HCT116 (cell line): Measurements from ENCODE around the gene PDE1A. TPM values are rescaled to one million over a fixed set of nuclear protein-coding genes. Genes with fewer than 3 reads are reported as not detected.

Experiments used
- ATAC-seq: fragments of 200-7000 bp; cut with Tn5 transposase; 2 replicates; pipeline ENCODE4 v1.9.1; 2020; ENCODE audit warnings: mild to moderate bottlenecking, moderate library complexity
- BruUV-seq: library from RNA; stranded (reverse); fragments of 400-500 nt; replicated peaks from 2 replicates; lab custom pipeline; 2021; lab: Mats Ljungman, UMichigan
- CTCF ChIA-PET: fragments of 300-600 bp; sonication (Branson Sonifier 250); formaldehyde crosslinking; loops from one replicate; lab custom pipeline; 2021; ENCODE audit warnings: antibody characterized with exemption; lab: Charles Lee
- POLR2A ChIA-PET: fragments of 300-600, 350-600 bp; sonication (Branson Sonifier 250); formaldehyde crosslinking; loops from one replicate; lab custom pipeline; 2021; ENCODE audit warnings: antibody characterized with exemption; lab: Charles Lee
- RAD21 ChIA-PET, 2 experiments: fragments of 300-600 bp; sonication (Branson Sonifier 250); formaldehyde crosslinking; loops; one replicate each; lab custom pipeline; 2023; ENCODE audit warnings: low total read pairs in 2 of 2; ENCODE audit not compliant: uncharacterized antibody in 2 of 2, unreplicated experiment in 2 of 2, low non-redundant PET in 1 of 2; lab: Charles Lee
- DNase-seq: peaks from one replicate; pipeline ENCODE4 v3.0.0-alpha.2; 2010; ENCODE audit warnings: low read depth, low spot score
- H2AFZ ChIP-seq: fragments of 200-600 bp; shearing (Covaris generic), sonication (generic); 2 replicates; pipeline ENCODE4 v1.6.1; 2017; ENCODE audit warnings: low read depth, mixed run types, mixed read lengths, antibody characterized with exemption, low read length; ENCODE audit not compliant: poor library complexity, severe bottlenecking
- H3K27ac ChIP-seq: 2 replicates; pipeline ENCODE4 v1.5.1; 2012; ENCODE audit warnings: low read depth, low read length
- H3K27me3 ChIP-seq: fragments of 200-600 bp; sonication (generic); 2 replicates; pipeline ENCODE4 v1.6.1; 2016; ENCODE audit warnings: mixed run types, low read length, mixed read lengths; ENCODE audit not compliant: insufficient read depth
- H3K36me3 ChIP-seq, 2 experiments: fragments of 200-500 bp in 1 of 2; fragments of 200-600 bp in 1 of 2; sonication (Bioruptor generic) in 1 of 2; sonication (generic) in 1 of 2; 2 replicates each; pipeline versions ENCODE4 v1.5.1 to v1.6.1; 2014 to 2016; ENCODE audit warnings: low read length in 2 of 2, inconsistent platforms in 1 of 2, mixed read lengths in 1 of 2, mixed run types in 1 of 2; ENCODE audit not compliant: insufficient read depth in 2 of 2, control insufficient read depth in 1 of 2
- H3K4me1 ChIP-seq, 2 experiments: fragments of 200-600 bp in 1 of 2; sonication (generic) in 1 of 2; 2 replicates each; pipeline versions ENCODE4 v1.5.1 to v1.6.1; 2012 to 2017; ENCODE audit warnings: low read length in 2 of 2, inconsistent platforms in 1 of 2, mild to moderate bottlenecking in 1 of 2, mixed read lengths in 1 of 2, mixed run types in 1 of 2, moderate library complexity in 1 of 2; ENCODE audit not compliant: insufficient read depth in 2 of 2, control insufficient read depth in 1 of 2
- H3K4me2 ChIP-seq: fragments of 200-600 bp; sonication (generic); 2 replicates; pipeline ENCODE4 v1.6.1; 2017; ENCODE audit warnings: mixed run types, low read length, mixed read lengths
- H3K4me3 ChIP-seq, 2 experiments: fragments of 200-600 bp in 1 of 2; sonication (generic) in 1 of 2; replicated peaks in 1 of 2; 2 replicates each; pipeline ENCODE4 v1.5.1; 2011 to 2016; ENCODE audit warnings: low read length in 2 of 2, control low read depth in 1 of 2, low read depth in 1 of 2, mild to moderate bottlenecking in 1 of 2, mixed read lengths in 1 of 2, mixed run types in 1 of 2
- H3K79me2 ChIP-seq: fragments of 200-600 bp; sonication (generic); 2 replicates; pipeline ENCODE4 v1.6.1; 2017; ENCODE audit warnings: mild to moderate bottlenecking, mixed run types, low read length, moderate library complexity, mixed read lengths; ENCODE audit not compliant: insufficient read depth
- H3K9ac ChIP-seq: fragments of 200-600 bp; sonication (generic); 2 replicates; pipeline ENCODE4 v1.6.1; 2016; ENCODE audit warnings: low read length, mixed read lengths
- H3K9me2 ChIP-seq: fragments of 200-600 bp; sonication (generic), shearing (Covaris generic); 2 replicates; pipeline ENCODE4 v1.6.1; 2017; ENCODE audit warnings: mixed run types, mild to moderate bottlenecking, moderate library complexity; ENCODE audit not compliant: insufficient read depth
- H3K9me3 ChIP-seq, 2 experiments: fragments of 200-500 bp in 1 of 2; fragments of 200-600 bp in 1 of 2; sonication (Bioruptor generic) in 1 of 2; sonication (generic) in 1 of 2; 2 replicates each; pipeline ENCODE4 v1.6.1; 2014 to 2017; ENCODE audit warnings: low read length in 2 of 2, mixed read lengths in 2 of 2, inconsistent platforms in 1 of 2, low read depth in 1 of 2, mild to moderate bottlenecking in 1 of 2, mixed run types in 1 of 2, moderate library complexity in 1 of 2; ENCODE audit not compliant: control insufficient read depth in 1 of 2, insufficient read depth in 1 of 2
- H4K20me1 ChIP-seq: fragments of 200-600 bp; sonication (generic), shearing (Covaris generic); 2 replicates; pipeline ENCODE4 v1.6.1; 2017; ENCODE audit warnings: mixed run types, mild to moderate bottlenecking, moderate library complexity; ENCODE audit not compliant: insufficient read depth
- ELF1 ChIP-seq: IDR thresholded peaks from 2 replicates; pipeline ENCODE4 v1.6.1; 2012; ENCODE audit warnings: low read depth, borderline replicate concordance
- EZH2 ChIP-seq: fragments of 200-600 bp; sonication (generic); IDR thresholded peaks from 2 replicates; pipeline ENCODE4 v1.6.1; 2017; ENCODE audit warnings: antibody characterized with exemption, mixed run types
- JUND ChIP-seq: IDR thresholded peaks from 2 replicates; pipeline ENCODE4 v1.6.1; 2012
- POLR2A ChIP-seq: IDR thresholded peaks from 2 replicates; pipeline ENCODE4 v1.7.0; 2011; ENCODE audit warnings: borderline replicate concordance; ENCODE audit not compliant: insufficient read depth, insufficient read length; ENCODE audit errors: extremely low read depth
- RAD21 ChIP-seq: IDR thresholded peaks from 2 replicates; pipeline ENCODE4 v1.6.1; 2012; ENCODE audit warnings: low read depth, mild to moderate bottlenecking
- SIN3A ChIP-seq: IDR thresholded peaks from 2 replicates; pipeline ENCODE4 v1.6.1; 2012; ENCODE audit warnings: low read depth
- SP1 ChIP-seq: IDR thresholded peaks from 2 replicates; pipeline ENCODE4 v1.6.1; 2012; ENCODE audit warnings: low read depth
- SRF ChIP-seq: IDR thresholded peaks from 2 replicates; pipeline ENCODE4 v1.6.1; 2012; ENCODE audit warnings: low read depth
- TCF7L2 ChIP-seq: IDR thresholded peaks from 2 replicates; pipeline ENCODE4 v1.7.0; 2011; ENCODE audit warnings: borderline replicate concordance, inconsistent platforms; ENCODE audit not compliant: insufficient read depth, insufficient read length; ENCODE audit errors: extremely low read depth
- ZFX ChIP-seq: fragments of 450-650 bp; IDR thresholded peaks from 2 replicates; pipeline ENCODE4 v1.6.1; 2017
- intact Hi-C: fragments of 100-400 bp; cut with micrococcal nuclease; formaldehyde crosslinking; loops from 2 replicates; pipeline ENCODE4 v1.10.0; 2022
- total RNA-seq: library from RNA; stranded (reverse); gene quantifications from one replicate; pipeline ENCODE4 v1.2.1, GENCODE V29; 2021; ENCODE audit not compliant: unreplicated experiment
- TF ChIP-seq, protein P1 (sequence below): IDR thresholded peaks from 2 replicates; pipeline ENCODE4 v1.6.1; 2011; ENCODE audit warnings: mild to moderate bottlenecking, low read length, moderate library complexity; ENCODE audit not compliant: insufficient replicate concordance; ENCODE audit errors: extremely low read depth
- TF ChIP-seq, protein P2 (sequence below), 3 experiments: fragments of 200-600 bp in 1 of 3; sonication (generic) in 1 of 3; IDR thresholded peaks in 2 of 3; conservative IDR thresholded peaks in 1 of 3; 2 replicates each; pipeline ENCODE4 v1.5.1; 2012 to 2017; ENCODE audit warnings: low read depth in 2 of 3, low read length in 2 of 3, antibody characterized with exemption in 1 of 3, borderline replicate concordance in 1 of 3, control low read depth in 1 of 3, mild to moderate bottlenecking in 1 of 3, mixed read lengths in 1 of 3, mixed run types in 1 of 3, moderate library complexity in 1 of 3; ENCODE audit not compliant: insufficient read depth in 1 of 3
- TF ChIP-seq, protein P3 (sequence below): IDR thresholded peaks from 2 replicates; pipeline ENCODE4 v1.6.1; 2012
- TF ChIP-seq, protein P4 (sequence below): IDR thresholded peaks from 2 replicates; pipeline ENCODE4 v1.6.1; 2012

Gene PDE1A
- total RNA-seq, 1 experiment from 2014 or later, result 0.12 TPM

DNA sequence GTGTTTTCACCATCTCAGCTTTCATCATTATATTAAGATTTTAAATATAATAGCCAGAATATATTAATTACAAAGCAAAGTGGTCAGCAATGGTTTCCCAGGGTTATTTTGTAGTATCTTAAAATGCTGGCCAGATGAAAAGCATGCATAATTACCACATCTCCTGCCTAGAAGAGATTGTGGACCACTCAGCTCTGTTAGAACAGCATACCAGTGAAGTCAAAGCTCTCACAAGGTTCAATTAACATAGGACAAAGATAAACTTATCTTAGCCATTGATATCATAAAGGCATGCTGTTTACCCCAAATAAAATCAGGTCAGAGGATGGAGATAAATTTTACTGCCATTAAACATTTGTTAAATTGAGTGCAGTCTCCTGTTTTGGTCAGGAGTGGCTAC, 19.3 kb upstream of the PDE1A start:
- H3K4me3 ChIP-seq, result no peak overlapping the region
- no peaks in the 10 kb centered on the region for H3K27me3 ChIP-seq
- DNase-seq (no peak), ATAC-seq (no peak)
- no peaks in the 10 kb centered on the region for H3K4me1 ChIP-seq
- no peaks in the 10 kb centered on the region for H3K9me2 ChIP-seq
- no peak overlapping the region for H3K9ac ChIP-seq
- no peak overlapping the region for H3K4me2 ChIP-seq
- intact Hi-C loops, result no loop called here
- CTCF ChIA-PET, result no interaction called here
- H3K27ac ChIP-seq, result no peak overlapping the region
- no peaks in the 10 kb centered on the region for H3K36me3 ChIP-seq
- H3K9me3 ChIP-seq, result no peaks in the 10 kb centered on the region
- no peak for TF ChIP-seq TCF7L2
- no peak for TF ChIP-seq SRF
- no peak for TF ChIP-seq SP1
- TF ChIP-seq ZFX, result no peak
- TF ChIP-seq, protein P1, sequence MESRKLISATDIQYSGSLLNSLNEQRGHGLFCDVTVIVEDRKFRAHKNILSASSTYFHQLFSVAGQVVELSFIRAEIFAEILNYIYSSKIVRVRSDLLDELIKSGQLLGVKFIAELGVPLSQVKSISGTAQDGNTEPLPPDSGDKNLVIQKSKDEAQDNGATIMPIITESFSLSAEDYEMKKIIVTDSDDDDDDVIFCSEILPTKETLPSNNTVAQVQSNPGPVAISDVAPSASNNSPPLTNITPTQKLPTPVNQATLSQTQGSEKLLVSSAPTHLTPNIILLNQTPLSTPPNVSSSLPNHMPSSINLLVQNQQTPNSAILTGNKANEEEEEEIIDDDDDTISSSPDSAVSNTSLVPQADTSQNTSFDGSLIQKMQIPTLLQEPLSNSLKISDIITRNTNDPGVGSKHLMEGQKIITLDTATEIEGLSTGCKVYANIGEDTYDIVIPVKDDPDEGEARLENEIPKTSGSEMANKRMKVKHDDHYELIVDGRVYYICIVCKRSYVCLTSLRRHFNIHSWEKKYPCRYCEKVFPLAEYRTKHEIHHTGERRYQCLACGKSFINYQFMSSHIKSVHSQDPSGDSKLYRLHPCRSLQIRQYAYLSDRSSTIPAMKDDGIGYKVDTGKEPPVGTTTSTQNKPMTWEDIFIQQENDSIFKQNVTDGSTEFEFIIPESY, result no peak
- no peak for TF ChIP-seq ELF1
- TF ChIP-seq POLR2A, result no peak
- TF ChIP-seq JUND, result no peak
- TF ChIP-seq, protein P2, sequence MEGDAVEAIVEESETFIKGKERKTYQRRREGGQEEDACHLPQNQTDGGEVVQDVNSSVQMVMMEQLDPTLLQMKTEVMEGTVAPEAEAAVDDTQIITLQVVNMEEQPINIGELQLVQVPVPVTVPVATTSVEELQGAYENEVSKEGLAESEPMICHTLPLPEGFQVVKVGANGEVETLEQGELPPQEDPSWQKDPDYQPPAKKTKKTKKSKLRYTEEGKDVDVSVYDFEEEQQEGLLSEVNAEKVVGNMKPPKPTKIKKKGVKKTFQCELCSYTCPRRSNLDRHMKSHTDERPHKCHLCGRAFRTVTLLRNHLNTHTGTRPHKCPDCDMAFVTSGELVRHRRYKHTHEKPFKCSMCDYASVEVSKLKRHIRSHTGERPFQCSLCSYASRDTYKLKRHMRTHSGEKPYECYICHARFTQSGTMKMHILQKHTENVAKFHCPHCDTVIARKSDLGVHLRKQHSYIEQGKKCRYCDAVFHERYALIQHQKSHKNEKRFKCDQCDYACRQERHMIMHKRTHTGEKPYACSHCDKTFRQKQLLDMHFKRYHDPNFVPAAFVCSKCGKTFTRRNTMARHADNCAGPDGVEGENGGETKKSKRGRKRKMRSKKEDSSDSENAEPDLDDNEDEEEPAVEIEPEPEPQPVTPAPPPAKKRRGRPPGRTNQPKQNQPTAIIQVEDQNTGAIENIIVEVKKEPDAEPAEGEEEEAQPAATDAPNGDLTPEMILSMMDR (IDR thresholded peaks at IDR 0.05 in 2 of 3, conservative IDR thresholded peaks at IDR 0.05 in 1 of 3; ENCODE audit: borderline replicate concordance in 1 of 3, insufficient read depth in 1 of 3, low read depth in 2 of 3, low read length in 2 of 3), result no peak
- TF ChIP-seq SIN3A, result no peak
- TF ChIP-seq, protein P3, sequence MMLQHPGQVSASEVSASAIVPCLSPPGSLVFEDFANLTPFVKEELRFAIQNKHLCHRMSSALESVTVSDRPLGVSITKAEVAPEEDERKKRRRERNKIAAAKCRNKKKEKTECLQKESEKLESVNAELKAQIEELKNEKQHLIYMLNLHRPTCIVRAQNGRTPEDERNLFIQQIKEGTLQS, result no peak
- no peak for TF ChIP-seq EZH2
- TF ChIP-seq, protein P4, sequence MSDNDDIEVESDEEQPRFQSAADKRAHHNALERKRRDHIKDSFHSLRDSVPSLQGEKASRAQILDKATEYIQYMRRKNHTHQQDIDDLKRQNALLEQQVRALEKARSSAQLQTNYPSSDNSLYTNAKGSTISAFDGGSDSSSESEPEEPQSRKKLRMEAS, result no peak
- no peak for TF ChIP-seq RAD21
- no peak overlapping the region for H2AFZ ChIP-seq
- H4K20me1 ChIP-seq, result no peaks in the 10 kb centered on the region
- BruUV-seq, result no TSS peak
- RAD21 ChIA-PET, result no interaction called here
- no peaks in the 10 kb centered on the region for H3K79me2 ChIP-seq
- POLR2A ChIA-PET, result no interaction called here
